ENCODE measurements around the gene MEA1. TPM values are rescaled to one million over a fixed set of nuclear protein-coding genes. Genes with fewer than 3 reads are reported as not detected.

The MEA1 gene
- total RNA-seq, 6 experiments from 2014 or later: 114 to 132 (median 118) TPM

- Mint-ChIP-seq H3K9me3 (no peaks in the 10 kb centered on the region), H3K27ac (no peak overlapping the region), H3K36me3 (ENCODE audit: low read depth) (peaks cover 38% of the 10 kb centered on the region), H3K4me1 (ENCODE audit: low read depth) (no peaks in the 10 kb centered on the region), H3K27me3 (ENCODE audit: insufficient read depth) (peaks cover 6% of the 10 kb centered on the region; the same call in 1 of the 2 replicates), H3K4me3 (no peak overlapping the region)
- TF ChIP-seq CTCF (IDR thresholded peaks at IDR 0.05): no peak
- no peak for DNase-seq
Measured at GRCh38 chr6:43036712-43037111, 23.0 kb upstream of the MEA1 start.

- no peak overlapping the region for H3K27ac Mint-ChIP-seq
- H3K4me1 Mint-ChIP-seq (ENCODE audit: low read depth): no peaks in the 10 kb centered on the region
- TF ChIP-seq CTCF (IDR thresholded peaks at IDR 0.05): no peak
- H3K36me3 Mint-ChIP-seq (ENCODE audit: low read depth): peaks cover 34% of the 10 kb centered on the region
- DNase-seq: no peak
- no peaks in the 10 kb centered on the region for H3K9me3 Mint-ChIP-seq
- peaks cover 6% of the 10 kb centered on the region; the same call in 1 of the 2 replicates for H3K27me3 Mint-ChIP-seq (ENCODE audit: insufficient read depth)
- H3K4me3 Mint-ChIP-seq: no peak overlapping the region
Measured at GRCh38 chr6:43035495-43036194, 21.9 kb upstream of the MEA1 start.

- Mint-ChIP-seq H3K27me3 (ENCODE audit: insufficient read depth) (peaks cover 6% of the 10 kb centered on the region; the same call in 1 of the 2 replicates), H3K36me3 (ENCODE audit: low read depth) (peaks cover 31% of the 10 kb centered on the region), H3K9me3 (no peaks in the 10 kb centered on the region), H3K4me3 (no peak overlapping the region), H3K27ac (no peak overlapping the region; the same call in 1 of the 2 replicates), H3K4me1 (ENCODE audit: low read depth) (no peaks in the 10 kb centered on the region)
- DNase-seq: no peak
- no peak for TF ChIP-seq CTCF (IDR thresholded peaks at IDR 0.05)
Measured at GRCh38 chr6:43034190-43034525, 20.4 kb upstream of the MEA1 start.

- H3K9me3 Mint-ChIP-seq: no peaks in the 10 kb centered on the region
- no peaks in the 10 kb centered on the region for H3K4me1 Mint-ChIP-seq (ENCODE audit: low read depth)
- TF ChIP-seq CTCF (IDR thresholded peaks at IDR 0.05): no peak
- H3K27ac Mint-ChIP-seq: peak overlapping the region; percentile 35
- DNase-seq: no peak
- H3K4me3 Mint-ChIP-seq: no peak overlapping the region
- H3K36me3 Mint-ChIP-seq (ENCODE audit: low read depth): peaks cover 29% of the 10 kb centered on the region
- peaks cover 6% of the 10 kb centered on the region; the same call in 1 of the 2 replicates for H3K27me3 Mint-ChIP-seq (ENCODE audit: insufficient read depth)
Measured at GRCh38 chr6:43033496-43034189, 19.9 kb upstream of the MEA1 start.

GRCh38 chr6:43032326-43032725, 18.6 kb upstream of the MEA1 start:
- Mint-ChIP-seq H3K4me1 (ENCODE audit: low read depth) (no peaks in the 10 kb centered on the region), H3K9me3 (no peaks in the 10 kb centered on the region), H3K4me3 (no peak overlapping the region), H3K27ac (no peak overlapping the region), H3K36me3 (ENCODE audit: low read depth) (peaks cover 25% of the 10 kb centered on the region), H3K27me3 (ENCODE audit: insufficient read depth) (peaks cover 2% of the 10 kb centered on the region; the same call in 1 of the 2 replicates)
- no peak for TF ChIP-seq CTCF (IDR thresholded peaks at IDR 0.05)
- DNase-seq: no peak
